ENCODE measurements around the gene KIF12.

GRCh38 chr9:114141553-114142402, 42.7 kb upstream of the KIF12 start:
- TF ChIP-seq CTCF (IDR thresholded peaks at IDR 0.05; ENCODE audit: low read depth, low read length, poor library complexity, severe bottlenecking) (no peak), EZH2phosphoT487 (IDR thresholded peaks at IDR 0.05; ENCODE audit: borderline replicate concordance, low read length) (no peak)
